HG03565 (cell line): ENCODE measurements around the gene MALRD1.
"Not testable (repeated sequence)": the region's sequence is repeated elsewhere in the genome, so short reads cannot be mapped to it uniquely, and the experiment has no call there.

Experiments used
- ATAC-seq: cut with Tn5 transposase; IDR thresholded peaks from one replicate; pipeline ENCODE4 v1.9.1; 2021; ENCODE audit warnings: mild to moderate bottlenecking, moderate library complexity; ENCODE audit not compliant: unreplicated experiment

Gene MALRD1

GRCh38 chr10:19480353-19480752 lies 431.8 kb downstream of the MALRD1 start:
- no peak for ATAC-seq

- no peak for ATAC-seq
Measured at GRCh38 chr10:19483421-19483820, 434.8 kb downstream of the MALRD1 start.

GRCh38 chr10:19488592-19489280 lies 440.1 kb downstream of the MALRD1 start:
- no peak for ATAC-seq

GRCh38 chr10:19491166-19491565 lies 442.6 kb downstream of the MALRD1 start:
- ATAC-seq = no peak

GRCh38 chr10:19493917-19494316 lies 445.3 kb downstream of the MALRD1 start:
- no peak for ATAC-seq

- ATAC-seq = no peak
Measured at GRCh38 chr10:19497026-19497425, 448.4 kb downstream of the MALRD1 start.

GRCh38 chr10:19498393-19499290 lies 450.0 kb downstream of the MALRD1 start:
- ATAC-seq = no peak

- ATAC-seq = no peak
Measured at GRCh38 chr10:19499291-19499770, 450.7 kb downstream of the MALRD1 start.

- no peak for ATAC-seq
Measured at GRCh38 chr10:19500959-19501358, 452.4 kb downstream of the MALRD1 start.

GRCh38 chr10:19505320-19506312 lies 457.0 kb downstream of the MALRD1 start:
- no peak for ATAC-seq

- not testable (repeated sequence) for ATAC-seq
Measured at GRCh38 chr10:19510005-19510732, 461.6 kb downstream of the MALRD1 start.

- ATAC-seq = no peak
Measured at GRCh38 chr10:19518109-19518508, 469.5 kb downstream of the MALRD1 start.

GRCh38 chr10:19518632-19519031 lies 470.0 kb downstream of the MALRD1 start:
- peak; percentile 54 for ATAC-seq

GRCh38 chr10:19531324-19531723 lies 482.7 kb downstream of the MALRD1 start:
- no peak for ATAC-seq

GRCh38 chr10:19532411-19532810 lies 483.8 kb downstream of the MALRD1 start:
- no peak for ATAC-seq

GRCh38 chr10:19541299-19541698 lies 492.7 kb downstream of the MALRD1 start:
- ATAC-seq = no peak

- no peak for ATAC-seq
Measured at GRCh38 chr10:19546224-19546623, 497.6 kb downstream of the MALRD1 start.

GRCh38 chr10:19549503-19549902 lies 500.9 kb downstream of the MALRD1 start:
- ATAC-seq = no peak

- no peak for ATAC-seq
Measured at GRCh38 chr10:19556666-19557065, 508.1 kb downstream of the MALRD1 start.

GRCh38 chr10:19561181-19561580 lies 512.6 kb downstream of the MALRD1 start:
- ATAC-seq = no peak
